Colonic mucosa (tissue), 4 donors: ENCODE results near the gene AGPAT3. TPM values are rescaled to one million over a fixed set of nuclear protein-coding genes. Genes with fewer than 3 reads are reported as not detected.

Source experiments
- DNase-seq: peaks from one replicate; pipeline ENCODE4 v3.0.0-alpha.2; 2020
- H3K27ac ChIP-seq: fragments of 200-600 bp; one replicate; pipeline ENCODE4 v1.8.0; 2021
- H3K27me3 ChIP-seq: fragments of 200-600 bp; one replicate; pipeline ENCODE4 v1.8.0; 2021
- H3K36me3 ChIP-seq: fragments of 200-600 bp; one replicate; pipeline ENCODE4 v1.8.0; 2021
- H3K4me1 ChIP-seq: fragments of 200-600 bp; one replicate; pipeline ENCODE4 v1.8.0; 2021; ENCODE audit warnings: mild to moderate bottlenecking
- H3K4me3 ChIP-seq: fragments of 200-600 bp; one replicate; pipeline ENCODE4 v1.8.0; 2021
- H3K9ac ChIP-seq, 2 donors: one replicate each; pipeline ENCODE4 v1.7.0; 2013; ENCODE audit warnings: control low read depth in 2 of 2, low read depth in 2 of 2, low read length in 2 of 2
- H3K9me3 ChIP-seq: fragments of 200-600 bp; one replicate; pipeline ENCODE4 v1.8.0; 2021
- intact Hi-C: fragments of 100-400 bp; cut with DNase I; formaldehyde crosslinking; loops from one replicate; pipeline ENCODE4 v1.14.1; 2022
- total RNA-seq, 2 donors: library from RNA; stranded (reverse); fragmentation: NEBNext Ultra II Directional in 1 of 2; extraction: Animal tissue kit (Norgen Biotek cat#: 25700) in 1 of 2; gene quantifications; one replicate each; pipeline ENCODE4 v1.2.1, GENCODE V29; 2021
- TF ChIP-seq, protein P1 (sequence below): fragments of 200-600 bp; IDR thresholded peaks from one replicate; pipeline ENCODE4 v1.8.0; 2022; ENCODE audit warnings: antibody characterized with exemption, mild to moderate bottlenecking
- donor health status: healthy.
- donor health status: DM: no; HTN: no; CAD: no.
- donor health status: DM: no; HTN: no; CAD: no.

AGPAT3 gene
- total RNA-seq, 2 donors from 2014 or later: 82.2 to 101 TPM

DNA sequence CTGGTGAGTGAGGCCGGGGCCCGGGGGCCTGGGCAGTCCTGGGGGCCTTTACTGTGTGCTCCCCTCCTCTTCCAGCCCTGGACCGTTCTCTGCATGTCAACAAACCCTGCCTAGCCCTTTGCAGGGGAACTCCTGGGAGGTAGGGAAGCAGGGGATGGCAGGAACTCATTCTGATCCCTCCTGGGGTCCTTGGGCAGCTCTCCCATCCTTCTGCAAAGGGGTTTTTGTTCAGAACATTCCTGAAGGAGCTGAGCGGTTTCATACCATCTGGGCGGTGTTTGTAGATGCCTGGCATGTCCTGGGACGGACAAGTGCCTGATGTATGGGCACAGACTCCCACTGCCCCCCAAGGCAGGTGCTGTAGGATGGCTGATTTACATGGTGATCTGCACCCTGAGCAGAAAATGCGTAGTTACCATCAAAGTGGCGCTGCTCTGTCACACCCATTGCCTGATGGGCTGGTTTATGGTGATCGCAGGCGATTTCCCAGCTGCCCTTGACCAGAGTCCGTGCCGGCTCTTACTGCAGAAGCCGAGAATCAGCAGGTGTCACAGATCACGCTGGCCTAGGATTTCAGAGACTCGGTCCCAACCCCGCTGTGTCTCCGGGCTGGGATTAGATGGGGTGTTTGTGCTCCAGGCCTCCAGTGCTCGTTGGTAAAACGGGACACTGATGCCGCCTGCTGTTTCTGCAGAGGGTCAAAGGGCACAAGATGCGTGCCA is 75.5 kb downstream of the AGPAT3 start:
- DNase-seq: peak; percentile 52
- H3K27ac ChIP-seq: no peak overlapping the region
- no peaks in the 10 kb centered on the region for H3K27me3 ChIP-seq
- H3K9me3 ChIP-seq: no peaks in the 10 kb centered on the region
- intact Hi-C loops: no loop called here
- H3K36me3 ChIP-seq: no peaks in the 10 kb centered on the region
- TF ChIP-seq, protein P1, sequence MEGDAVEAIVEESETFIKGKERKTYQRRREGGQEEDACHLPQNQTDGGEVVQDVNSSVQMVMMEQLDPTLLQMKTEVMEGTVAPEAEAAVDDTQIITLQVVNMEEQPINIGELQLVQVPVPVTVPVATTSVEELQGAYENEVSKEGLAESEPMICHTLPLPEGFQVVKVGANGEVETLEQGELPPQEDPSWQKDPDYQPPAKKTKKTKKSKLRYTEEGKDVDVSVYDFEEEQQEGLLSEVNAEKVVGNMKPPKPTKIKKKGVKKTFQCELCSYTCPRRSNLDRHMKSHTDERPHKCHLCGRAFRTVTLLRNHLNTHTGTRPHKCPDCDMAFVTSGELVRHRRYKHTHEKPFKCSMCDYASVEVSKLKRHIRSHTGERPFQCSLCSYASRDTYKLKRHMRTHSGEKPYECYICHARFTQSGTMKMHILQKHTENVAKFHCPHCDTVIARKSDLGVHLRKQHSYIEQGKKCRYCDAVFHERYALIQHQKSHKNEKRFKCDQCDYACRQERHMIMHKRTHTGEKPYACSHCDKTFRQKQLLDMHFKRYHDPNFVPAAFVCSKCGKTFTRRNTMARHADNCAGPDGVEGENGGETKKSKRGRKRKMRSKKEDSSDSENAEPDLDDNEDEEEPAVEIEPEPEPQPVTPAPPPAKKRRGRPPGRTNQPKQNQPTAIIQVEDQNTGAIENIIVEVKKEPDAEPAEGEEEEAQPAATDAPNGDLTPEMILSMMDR: no peak
- H3K4me1 ChIP-seq: no peaks in the 10 kb centered on the region
- H3K9ac ChIP-seq: peak overlapping the region in 1 of 2 donors; percentile 40
- H3K4me3 ChIP-seq: no peak overlapping the region

DNA sequence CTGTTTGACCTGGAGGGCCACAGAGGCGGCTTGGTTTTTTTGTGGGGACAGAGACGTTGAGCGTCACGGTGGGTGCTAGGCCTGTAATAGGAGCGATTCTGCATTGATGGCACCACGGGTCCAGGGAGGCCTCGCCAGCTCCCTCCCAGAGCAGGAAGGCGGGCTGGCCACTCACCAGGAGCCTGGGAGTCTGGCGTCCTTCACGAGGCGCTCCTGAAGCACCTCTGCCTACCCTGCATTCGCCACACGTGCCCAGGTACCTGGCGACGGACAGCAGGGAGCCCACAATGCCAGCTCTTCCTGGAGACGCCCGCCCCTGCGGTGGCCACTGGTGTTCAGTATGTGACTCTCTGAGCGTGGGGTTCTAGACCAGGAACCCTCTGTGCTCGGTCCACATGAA is 77.2 kb downstream of the AGPAT3 start:
- DNase-seq: no peak

GRCh38 chr21:43942621-43943020 is 77.6 kb downstream of the AGPAT3 start:
- Histone ChIP-seq H3K4me3 (no peak overlapping the region), H3K27ac (no peak overlapping the region), H3K36me3 (no peaks in the 10 kb centered on the region), H3K9ac (no peak overlapping the region), H3K9me3 (no peaks in the 10 kb centered on the region), H3K4me1 (no peaks in the 10 kb centered on the region), H3K27me3 (no peaks in the 10 kb centered on the region)
- TF ChIP-seq, protein P1: no peak
- no peak for DNase-seq
- intact Hi-C loops: no loop called here

More for the DNA sequence above, 77.2 kb downstream of the AGPAT3 start:
- no peaks in the 10 kb centered on the region for H3K27me3 ChIP-seq
- TF ChIP-seq, protein P1: no peak
- no peak overlapping the region for H3K27ac ChIP-seq
- no peaks in the 10 kb centered on the region for H3K36me3 ChIP-seq
- no peak overlapping the region for H3K4me3 ChIP-seq
- no peak overlapping the region for H3K9ac ChIP-seq
- H3K9me3 ChIP-seq: no peaks in the 10 kb centered on the region
- no peaks in the 10 kb centered on the region for H3K4me1 ChIP-seq
- intact Hi-C loops: no loop called here

GRCh38 chr21:43943512-43944077 is 78.6 kb downstream of the AGPAT3 start:
- H3K4me3 ChIP-seq: no peak overlapping the region
- H3K27me3 ChIP-seq: no peaks in the 10 kb centered on the region
- H3K9ac ChIP-seq: no peak overlapping the region
- no peak overlapping the region for H3K27ac ChIP-seq
- no peaks in the 10 kb centered on the region for H3K36me3 ChIP-seq
- intact Hi-C loops: no loop called here
- no peak for DNase-seq
- H3K9me3 ChIP-seq: no peaks in the 10 kb centered on the region
- TF ChIP-seq, protein P1: no peak
- no peaks in the 10 kb centered on the region for H3K4me1 ChIP-seq

- Histone ChIP-seq H3K4me3 (no peak overlapping the region), H3K4me1 (no peaks in the 10 kb centered on the region), H3K9ac (no peak overlapping the region), H3K27me3 (no peaks in the 10 kb centered on the region), H3K27ac (no peak overlapping the region), H3K9me3 (no peaks in the 10 kb centered on the region), H3K36me3 (no peaks in the 10 kb centered on the region)
- TF ChIP-seq, protein P1: no peak
- no peak for DNase-seq
- intact Hi-C loops: no loop called here
Observed at GRCh38 chr21:43944078-43944633, 79.1 kb downstream of the AGPAT3 start.
